ENCODE results near the gene NPPA. TPM values are rescaled to one million over a fixed set of nuclear protein-coding genes. Genes with fewer than 3 reads are reported as not detected.

NPPA gene
- total and polyA plus RNA-seq, 9 of the 15 experiments (the other 6 are each of a cell fraction or from before 2014, with no cell fraction given), result not detected

GRCh38 chr1:11796036-11796828 lies 51.4 kb downstream of the NPPA start (continued):
- TF ChIP-seq PBX2 (CRISPR knock-in tag; IDR thresholded peaks at IDR 0.05; ENCODE audit: low read depth) (no peak), PBX2 (tag; conservative IDR thresholded peaks at IDR 0.05; ENCODE audit: low read depth) (peak; percentile 28; the same call in 1 of the 2 replicates), CHCHD3 (CRISPR knock-in tag; IDR thresholded peaks at IDR 0.05) (no peak), SRSF3 (IDR thresholded peaks at IDR 0.05; ENCODE audit: insufficient read depth, low read length) (no peak), HLTF (IDR thresholded peaks at IDR 0.05) (no peak), MEF2A (IDR thresholded peaks at IDR 0.05; ENCODE audit: control insufficient read depth, low read depth, low read length) (no peak), PHB2 (IDR thresholded peaks at IDR 0.05; ENCODE audit: low read depth) (no peak), NRF1 (conservative IDR thresholded peaks at IDR 0.05 in 1 of 2, IDR thresholded peaks at IDR 0.05 in 1 of 2) (peak; percentile 50 to 63; a peak in 3 of 4 replicates), ZNF444 (CRISPR knock-in tag; IDR thresholded peaks at IDR 0.05) (peak; percentile 57; the same call in 1 of the 2 replicates), RUNX1 (IDR thresholded peaks at IDR 0.05; ENCODE audit: low read depth) (no peak), TBP (optimal IDR thresholded peaks at IDR 0.05; ENCODE audit: low read depth, low read length) (peak; percentile 89), HDAC6 (IDR thresholded peaks at IDR 0.05; ENCODE audit: low read depth, low read length) (no peak)
- TF ChIP-seq, protein P1, sequence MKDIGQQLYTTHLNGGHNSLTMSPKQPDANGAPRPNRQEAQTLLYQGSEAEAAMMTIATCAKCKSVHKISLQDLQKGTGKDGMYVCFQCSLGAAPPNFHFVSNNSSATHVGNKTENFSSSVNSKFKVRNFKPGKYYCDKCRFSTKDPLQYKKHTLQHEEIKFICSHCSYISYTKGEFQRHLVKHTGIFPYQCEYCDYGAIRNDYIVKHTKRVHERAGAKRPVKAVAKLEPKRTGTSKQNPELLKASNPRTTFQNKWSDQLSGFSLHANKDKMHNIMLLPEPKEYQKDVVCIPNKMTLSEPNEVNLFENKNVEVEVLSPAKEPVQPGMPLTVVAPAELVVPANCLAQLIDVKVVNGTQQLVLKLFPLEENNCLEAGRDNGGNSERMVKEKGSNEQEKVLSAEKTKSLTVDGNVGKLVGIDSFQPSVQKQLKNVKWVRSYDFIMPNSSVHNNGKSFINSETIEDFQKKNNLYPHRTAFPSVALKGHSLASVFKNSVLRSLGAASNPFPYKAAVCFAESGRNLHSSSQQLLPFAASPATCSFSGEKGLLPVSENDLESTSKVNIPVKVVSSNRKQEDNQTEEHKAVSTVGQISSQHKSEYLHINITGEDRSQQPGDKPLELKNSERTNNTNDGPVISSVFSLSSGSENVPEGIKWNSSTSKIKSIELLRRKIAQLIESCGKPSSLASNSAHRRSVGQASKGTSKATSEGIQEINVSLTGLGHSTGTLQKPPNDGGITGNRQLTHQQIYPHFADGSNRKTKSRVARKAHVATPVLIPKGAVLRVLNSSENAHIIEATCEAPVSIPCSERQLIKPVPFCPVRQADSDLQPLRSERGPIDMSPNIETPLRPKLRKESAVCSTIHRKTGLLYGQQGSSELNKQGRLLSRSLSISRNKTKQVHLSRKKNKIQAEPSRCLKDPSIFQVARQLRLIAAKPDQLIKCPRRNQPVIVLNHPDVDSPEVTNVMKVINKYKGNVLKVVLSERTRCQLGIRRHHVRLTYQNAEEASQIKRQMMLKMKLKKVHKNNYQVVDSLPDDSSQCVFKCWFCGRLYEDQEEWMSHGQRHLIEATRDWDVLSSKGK (CRISPR knock-in tag; IDR thresholded peaks at IDR 0.05), result no peak
- TF ChIP-seq, protein P2, sequence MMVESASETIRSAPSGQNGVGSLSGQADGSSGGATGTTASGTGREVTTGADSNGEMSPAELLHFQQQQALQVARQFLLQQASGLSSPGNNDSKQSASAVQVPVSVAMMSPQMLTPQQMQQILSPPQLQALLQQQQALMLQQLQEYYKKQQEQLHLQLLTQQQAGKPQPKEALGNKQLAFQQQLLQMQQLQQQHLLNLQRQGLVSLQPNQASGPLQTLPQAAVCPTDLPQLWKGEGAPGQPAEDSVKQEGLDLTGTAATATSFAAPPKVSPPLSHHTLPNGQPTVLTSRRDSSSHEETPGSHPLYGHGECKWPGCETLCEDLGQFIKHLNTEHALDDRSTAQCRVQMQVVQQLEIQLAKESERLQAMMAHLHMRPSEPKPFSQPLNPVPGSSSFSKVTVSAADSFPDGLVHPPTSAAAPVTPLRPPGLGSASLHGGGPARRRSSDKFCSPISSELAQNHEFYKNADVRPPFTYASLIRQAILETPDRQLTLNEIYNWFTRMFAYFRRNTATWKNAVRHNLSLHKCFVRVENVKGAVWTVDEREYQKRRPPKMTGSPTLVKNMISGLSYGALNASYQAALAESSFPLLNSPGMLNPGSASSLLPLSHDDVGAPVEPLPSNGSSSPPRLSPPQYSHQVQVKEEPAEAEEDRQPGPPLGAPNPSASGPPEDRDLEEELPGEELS (CRISPR knock-in tag; IDR thresholded peaks at IDR 0.05; ENCODE audit: borderline replicate concordance), result peak; percentile 60; the same call in 1 of the 2 replicates
- TF ChIP-seq, protein P3, sequence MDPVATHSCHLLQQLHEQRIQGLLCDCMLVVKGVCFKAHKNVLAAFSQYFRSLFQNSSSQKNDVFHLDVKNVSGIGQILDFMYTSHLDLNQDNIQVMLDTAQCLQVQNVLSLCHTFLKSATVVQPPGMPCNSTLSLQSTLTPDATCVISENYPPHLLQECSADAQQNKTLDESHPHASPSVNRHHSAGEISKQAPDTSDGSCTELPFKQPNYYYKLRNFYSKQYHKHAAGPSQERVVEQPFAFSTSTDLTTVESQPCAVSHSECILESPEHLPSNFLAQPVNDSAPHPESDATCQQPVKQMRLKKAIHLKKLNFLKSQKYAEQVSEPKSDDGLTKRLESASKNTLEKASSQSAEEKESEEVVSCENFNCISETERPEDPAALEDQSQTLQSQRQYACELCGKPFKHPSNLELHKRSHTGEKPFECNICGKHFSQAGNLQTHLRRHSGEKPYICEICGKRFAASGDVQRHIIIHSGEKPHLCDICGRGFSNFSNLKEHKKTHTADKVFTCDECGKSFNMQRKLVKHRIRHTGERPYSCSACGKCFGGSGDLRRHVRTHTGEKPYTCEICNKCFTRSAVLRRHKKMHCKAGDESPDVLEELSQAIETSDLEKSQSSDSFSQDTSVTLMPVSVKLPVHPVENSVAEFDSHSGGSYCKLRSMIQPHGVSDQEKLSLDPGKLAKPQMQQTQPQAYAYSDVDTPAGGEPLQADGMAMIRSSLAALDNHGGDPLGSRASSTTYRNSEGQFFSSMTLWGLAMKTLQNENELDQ (CRISPR knock-in tag; IDR thresholded peaks at IDR 0.05; ENCODE audit: borderline replicate concordance), result no peak

All from K562 (cell line).